ENCODE results near the gene NME4.

Gene NME4

DNA sequence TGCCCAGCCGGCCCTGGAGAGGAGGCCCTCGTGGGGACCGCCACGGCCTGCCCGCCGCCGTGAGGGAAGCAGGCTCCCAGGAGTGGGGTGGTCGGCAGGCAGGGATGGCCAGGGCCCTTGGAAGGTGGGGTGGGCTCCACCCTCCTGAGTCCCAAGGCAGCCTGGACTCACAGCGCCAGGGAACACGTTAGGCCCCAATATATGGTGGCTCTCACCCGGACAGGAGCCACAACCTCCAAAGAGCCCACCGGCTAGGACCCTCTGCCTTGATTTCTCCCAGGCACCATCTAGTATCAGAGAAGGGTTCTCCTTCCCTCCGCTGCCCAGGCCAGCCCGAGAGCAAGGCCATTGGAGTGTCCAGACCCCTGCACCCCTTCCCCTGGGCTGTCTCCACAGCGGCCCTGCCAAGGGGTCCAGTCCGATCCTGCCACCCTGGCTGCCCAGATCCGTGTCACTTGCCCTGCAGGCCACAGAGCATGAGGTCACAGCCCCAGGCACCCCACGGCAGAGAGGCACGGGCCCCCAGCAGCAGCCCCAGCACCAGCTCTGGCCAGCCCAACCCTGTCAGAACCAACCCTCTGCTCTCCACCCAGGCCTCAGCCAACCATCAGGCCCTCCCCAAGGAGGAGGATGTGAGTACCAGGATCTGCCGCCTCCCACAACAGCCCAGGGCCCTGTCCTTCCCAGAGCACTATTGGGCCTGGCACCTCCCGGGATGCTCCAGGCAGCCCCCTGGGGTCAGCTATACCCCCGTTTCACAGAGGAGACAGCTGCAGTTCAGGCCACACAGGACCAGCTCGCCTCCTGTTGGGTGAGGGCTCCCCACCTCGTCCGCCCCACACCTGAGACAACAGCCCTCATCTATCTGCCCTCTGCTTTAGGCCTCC, 43.4 kb upstream of the NME4 start:
- TF ChIP-seq, protein P1, sequence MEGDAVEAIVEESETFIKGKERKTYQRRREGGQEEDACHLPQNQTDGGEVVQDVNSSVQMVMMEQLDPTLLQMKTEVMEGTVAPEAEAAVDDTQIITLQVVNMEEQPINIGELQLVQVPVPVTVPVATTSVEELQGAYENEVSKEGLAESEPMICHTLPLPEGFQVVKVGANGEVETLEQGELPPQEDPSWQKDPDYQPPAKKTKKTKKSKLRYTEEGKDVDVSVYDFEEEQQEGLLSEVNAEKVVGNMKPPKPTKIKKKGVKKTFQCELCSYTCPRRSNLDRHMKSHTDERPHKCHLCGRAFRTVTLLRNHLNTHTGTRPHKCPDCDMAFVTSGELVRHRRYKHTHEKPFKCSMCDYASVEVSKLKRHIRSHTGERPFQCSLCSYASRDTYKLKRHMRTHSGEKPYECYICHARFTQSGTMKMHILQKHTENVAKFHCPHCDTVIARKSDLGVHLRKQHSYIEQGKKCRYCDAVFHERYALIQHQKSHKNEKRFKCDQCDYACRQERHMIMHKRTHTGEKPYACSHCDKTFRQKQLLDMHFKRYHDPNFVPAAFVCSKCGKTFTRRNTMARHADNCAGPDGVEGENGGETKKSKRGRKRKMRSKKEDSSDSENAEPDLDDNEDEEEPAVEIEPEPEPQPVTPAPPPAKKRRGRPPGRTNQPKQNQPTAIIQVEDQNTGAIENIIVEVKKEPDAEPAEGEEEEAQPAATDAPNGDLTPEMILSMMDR (IDR thresholded peaks at IDR 0.05; ENCODE audit: low read depth, low read length), result no peak
- no peak for DNase-seq (ENCODE audit: extremely low read depth, low read depth)

DNA sequence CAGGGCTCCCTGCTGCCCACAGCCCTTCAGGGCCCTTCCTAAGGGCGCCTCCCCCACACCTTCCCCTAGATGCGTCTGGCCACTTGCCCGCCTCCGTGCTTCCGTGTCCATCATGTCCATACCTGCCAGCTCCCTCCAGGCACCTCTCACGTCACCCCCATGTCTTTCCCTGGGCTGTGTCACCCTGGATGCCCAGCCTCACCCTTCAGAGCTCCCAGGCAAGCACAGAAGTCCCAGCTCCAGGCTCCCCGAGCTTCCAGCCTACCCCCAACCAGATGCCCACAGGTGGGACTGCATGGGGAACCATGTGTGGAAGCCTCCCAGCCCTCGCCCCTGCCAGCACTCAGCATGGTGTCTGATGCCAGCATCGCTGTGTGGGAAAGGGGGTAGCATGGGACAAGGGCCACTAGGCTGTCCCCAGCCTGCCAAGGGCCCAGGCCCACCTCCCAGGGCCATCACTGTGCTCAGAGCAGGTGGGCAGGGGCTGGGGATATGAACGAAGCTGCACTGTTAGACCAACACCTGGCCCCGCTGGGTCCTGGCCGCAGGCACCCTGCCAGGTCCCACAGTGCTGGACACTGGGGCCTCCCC, 42.6 kb upstream of the NME4 start:
- no peak for DNase-seq (ENCODE audit: extremely low read depth, low read depth)
- TF ChIP-seq, protein P1 (IDR thresholded peaks at IDR 0.05; ENCODE audit: low read depth, low read length), result no peak

DNA sequence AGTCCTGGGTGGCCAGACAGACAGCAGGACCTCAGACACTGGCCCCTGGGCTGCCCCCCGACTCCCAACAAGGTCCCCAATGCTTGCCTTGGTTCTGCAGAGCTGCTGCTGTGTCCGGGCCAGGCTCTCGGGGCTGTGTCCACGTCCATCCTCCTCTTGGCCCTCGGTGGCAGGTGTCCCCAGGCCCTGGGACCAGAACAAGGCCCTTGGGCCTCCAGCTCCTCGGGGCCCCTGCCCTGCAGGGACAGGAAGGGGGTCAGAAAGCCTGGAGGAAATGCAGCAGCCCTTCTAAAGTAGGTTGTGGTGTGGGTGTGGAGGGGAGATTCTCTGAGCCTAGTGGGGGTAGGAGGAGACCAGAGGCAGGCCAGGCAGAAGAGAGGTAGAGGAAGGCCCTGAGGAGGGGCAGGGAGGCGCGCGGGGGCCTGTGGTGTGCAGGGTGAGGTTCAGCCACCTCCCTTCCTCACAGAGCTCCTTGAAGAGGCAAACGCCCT, 42.0 kb upstream of the NME4 start:
- no peak for DNase-seq (ENCODE audit: extremely low read depth, low read depth)
- TF ChIP-seq, protein P1 (IDR thresholded peaks at IDR 0.05; ENCODE audit: low read depth, low read length), result no peak

DNA sequence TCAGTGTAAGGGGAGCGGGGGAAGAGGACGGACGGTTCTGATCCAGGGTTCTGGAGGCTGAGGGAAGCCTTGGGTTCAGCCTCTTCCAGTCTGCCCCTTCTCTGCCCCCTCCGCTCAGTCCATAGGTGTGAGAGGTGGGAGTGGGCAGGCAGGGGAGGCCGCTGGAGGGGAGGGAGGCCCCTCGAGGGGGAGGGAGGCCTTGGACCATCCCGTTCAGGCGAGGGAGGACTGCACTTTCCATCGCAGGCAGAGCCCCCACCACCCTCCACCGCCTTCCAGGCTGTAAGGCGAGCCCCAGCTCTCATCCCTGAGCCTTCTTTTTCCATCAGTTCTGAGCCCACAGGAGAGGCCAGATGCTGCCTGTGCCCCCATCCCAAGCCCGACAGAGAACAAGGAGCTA, 40.3 kb upstream of the NME4 start:
- no peak for DNase-seq (ENCODE audit: extremely low read depth, low read depth)
- TF ChIP-seq, protein P1 (IDR thresholded peaks at IDR 0.05; ENCODE audit: low read depth, low read length), result no peak

DNA sequence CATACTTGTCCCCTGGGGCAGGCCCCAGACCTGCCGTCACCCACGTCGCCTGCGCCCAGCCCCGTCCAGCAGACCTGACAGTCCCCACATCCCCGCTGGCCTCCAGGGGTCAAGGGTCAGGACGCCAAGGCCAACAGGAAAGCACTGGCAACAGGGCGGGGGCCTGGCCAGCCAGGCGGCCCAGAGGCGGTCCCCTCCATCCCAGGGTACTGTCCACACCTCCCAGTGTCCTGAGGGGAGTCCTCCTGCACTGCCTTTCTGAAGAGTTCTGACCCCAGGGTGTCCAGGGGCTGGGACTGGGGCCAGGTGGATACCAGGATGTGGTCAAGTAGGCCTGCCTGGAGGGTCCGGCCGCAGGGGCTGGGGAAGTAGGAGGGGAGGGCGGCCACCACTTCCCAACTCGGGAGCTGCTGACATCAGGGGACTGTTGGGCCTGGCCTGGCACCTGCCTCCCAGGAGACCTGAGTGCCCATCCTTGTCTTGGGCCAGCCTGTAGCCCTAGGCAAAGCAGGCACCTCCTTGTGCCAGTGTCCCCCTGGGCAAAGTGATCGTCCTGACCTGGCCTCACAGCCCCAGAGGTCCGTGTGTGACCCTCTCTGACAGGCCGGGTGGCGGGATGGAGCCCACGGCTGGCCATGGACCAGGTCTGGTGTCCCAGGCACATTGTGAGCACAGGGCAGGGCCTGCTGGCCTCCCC, 37.8 kb upstream of the NME4 start:
- DNase-seq (ENCODE audit: extremely low read depth, low read depth), result no peak
- TF ChIP-seq, protein P1 (IDR thresholded peaks at IDR 0.05; ENCODE audit: low read depth, low read length), result no peak

DNA sequence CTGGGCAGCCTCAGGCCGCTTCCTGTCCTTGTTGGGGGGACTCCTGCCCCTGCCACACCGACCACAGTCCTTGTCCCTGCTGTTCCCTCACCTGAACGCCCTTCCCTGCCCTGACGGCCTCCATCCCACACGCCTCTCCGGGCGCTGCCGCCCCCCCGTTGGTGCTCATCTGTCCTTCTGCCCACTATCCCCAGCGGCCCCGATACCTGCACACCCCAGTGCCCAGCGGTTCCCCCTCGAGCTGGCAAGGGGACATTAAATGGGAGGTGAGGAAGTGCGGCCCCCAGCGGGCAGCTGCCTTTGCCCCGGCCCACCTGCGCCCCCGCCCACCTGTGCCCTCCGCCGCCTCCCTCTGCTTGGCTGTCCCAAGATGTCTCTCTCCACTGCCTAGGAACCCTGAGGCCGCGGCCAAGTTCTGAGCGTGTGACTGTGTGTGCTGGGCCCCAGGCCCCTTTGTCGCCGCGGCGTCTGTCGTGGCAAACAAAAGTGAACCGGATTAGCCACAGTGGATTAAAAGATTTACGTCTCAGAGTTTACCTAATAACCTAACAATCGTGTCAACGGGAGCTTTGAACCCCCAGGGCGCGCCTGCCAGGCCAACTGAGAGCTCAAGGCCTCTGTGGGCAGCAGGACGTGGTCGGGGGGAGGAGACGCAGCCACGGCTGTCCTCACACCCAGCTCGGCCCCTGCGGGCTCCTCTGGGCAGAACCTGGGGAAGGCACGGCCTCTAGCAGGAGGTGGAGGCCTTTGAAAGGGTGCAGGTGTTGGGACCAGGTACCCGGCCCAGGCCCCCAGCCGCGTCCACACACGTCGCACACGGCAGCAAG, 36.9 kb upstream of the NME4 start:
- TF ChIP-seq, protein P1 (IDR thresholded peaks at IDR 0.05; ENCODE audit: low read depth, low read length), result no peak
- DNase-seq (ENCODE audit: extremely low read depth, low read depth), result no peak

All from AG09319 (cell line).